ENCODE data around the gene SMAD3. TPM values are rescaled to one million over a fixed set of nuclear protein-coding genes. Genes with fewer than 3 reads are reported as not detected.

The SMAD3 gene
- total RNA-seq, 1 experiment from 2014 or later = 89.2 TPM

DNA sequence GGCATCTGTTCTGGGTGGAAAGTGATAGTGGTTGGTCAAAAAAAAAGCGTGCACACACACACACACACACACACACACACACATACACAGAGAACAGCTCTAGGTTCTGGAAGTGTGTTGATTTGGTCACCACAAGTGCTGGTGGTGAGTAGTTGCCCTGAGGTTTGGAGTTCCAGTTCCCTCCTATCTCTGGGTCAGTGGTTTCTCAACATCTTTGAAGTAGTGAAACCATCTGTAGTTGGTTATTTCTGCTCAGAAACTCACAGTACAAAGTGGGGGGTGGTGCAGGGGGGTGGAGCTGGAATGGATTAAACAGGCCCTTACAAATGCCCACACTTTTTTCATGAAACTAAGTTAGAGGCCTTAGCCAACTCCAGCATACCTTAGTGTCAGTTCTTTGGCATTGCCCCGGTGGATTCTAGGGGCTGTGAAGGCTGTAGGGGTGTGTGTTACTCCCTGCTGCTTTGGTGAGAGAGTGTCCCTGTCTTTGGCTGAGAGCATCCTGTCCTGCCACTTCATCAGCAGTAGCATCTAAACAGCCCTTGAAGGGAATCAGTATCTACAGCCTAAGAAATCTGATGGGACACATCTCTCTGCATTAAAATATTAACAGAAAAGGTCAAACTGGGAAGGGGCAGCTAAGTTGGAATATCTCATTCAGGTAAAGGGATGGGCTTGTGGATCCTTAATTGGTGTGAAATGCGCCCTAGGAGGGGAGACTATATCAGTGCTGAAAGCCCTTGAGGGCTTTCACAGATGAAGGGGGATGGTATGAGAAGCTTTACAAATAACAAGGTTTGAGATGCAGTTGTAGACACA, 20.6 kb downstream of the SMAD3 start:
- no peaks in the 10 kb centered on the region for H3K9me2 ChIP-seq (ENCODE audit: insufficient read depth)
- no peak for DNase-seq (ENCODE audit: low read depth, low spot score)
- no peaks in the 10 kb centered on the region for H3K9me3 ChIP-seq (ENCODE audit: control insufficient read depth in 1 of 2, insufficient read depth in 1 of 2, low read depth in 1 of 2, low read length in 2 of 2)
- no peak overlapping the region for H3K4me3 ChIP-seq (replicated peaks in 1 of 2; ENCODE audit: low read depth in 1 of 2, low read length in 2 of 2)
- POLR2A ChIA-PET = interaction anchor here (0.6 to 1.3 kb wide), 2 partner anchors 10 to 21 kb away, joined by 3 to 4 read pairs; no protein-coding TSS in a partner anchor
- peaks cover 74 to 97% of the 10 kb centered on the region in 2 experiments for H3K4me1 ChIP-seq (ENCODE audit: control insufficient read depth in 1 of 2, insufficient read depth in 2 of 2, low read length in 2 of 2)
- RAD21 ChIA-PET (ENCODE audit: low non-redundant PET in 1 of 2, low total read pairs in 2 of 2, uncharacterized antibody in 2 of 2, unreplicated experiment in 2 of 2) = no interaction called here
- H3K27me3 ChIP-seq (ENCODE audit: insufficient read depth, low read length) = no peaks in the 10 kb centered on the region
- peak overlapping the region; percentile 15; the same call in 1 of the 2 replicates for H3K4me2 ChIP-seq (ENCODE audit: low read length)
- H3K27ac ChIP-seq (ENCODE audit: low read depth, low read length) = no peak overlapping the region
- no peak for TF ChIP-seq YY1 (IDR thresholded peaks at IDR 0.05; ENCODE audit: extremely low read depth, insufficient replicate concordance, low read depth, low read length)
- TF ChIP-seq CBX3 (IDR thresholded peaks at IDR 0.05; ENCODE audit: low read depth) = no peak
- TF ChIP-seq RAD21 (IDR thresholded peaks at IDR 0.05; ENCODE audit: low read depth) = no peak
- TF ChIP-seq FOSL1 (IDR thresholded peaks at IDR 0.05; ENCODE audit: low read depth) = no peak
- no peak for TF ChIP-seq SP1 (IDR thresholded peaks at IDR 0.05; ENCODE audit: low read depth)
- TF ChIP-seq POLR2A (IDR thresholded peaks at IDR 0.05; ENCODE audit: borderline replicate concordance, extremely low read depth, insufficient read depth, insufficient read length) = no peak
- no peak for TF ChIP-seq POLR2AphosphoS5 (IDR thresholded peaks at IDR 0.05; ENCODE audit: low read depth, low read length)
- no peak for TF ChIP-seq SRF (IDR thresholded peaks at IDR 0.05; ENCODE audit: low read depth)
- no peak for TF ChIP-seq TCF7L2 (IDR thresholded peaks at IDR 0.05; ENCODE audit: borderline replicate concordance, extremely low read depth, insufficient read depth, insufficient read length)
- TF ChIP-seq EZH2phosphoT487 (IDR thresholded peaks at IDR 0.05; ENCODE audit: borderline replicate concordance) = no peak
- no peak for TF ChIP-seq ZBTB33 (IDR thresholded peaks at IDR 0.05; ENCODE audit: extremely low read depth, insufficient replicate concordance, low read length)
- TF ChIP-seq EZH2 (IDR thresholded peaks at IDR 0.05) = no peak
- CTCF ChIA-PET = no interaction called here
- intact Hi-C loops (cut with micrococcal nuclease) = no loop called here
- ATAC-seq = no peak
- H3K9ac ChIP-seq (ENCODE audit: low read length) = peak overlapping the region; percentile 30
- no peak overlapping the region for H2AFZ ChIP-seq (ENCODE audit: low read depth, low read length, poor library complexity, severe bottlenecking)
- H4K20me1 ChIP-seq (ENCODE audit: insufficient read depth) = peaks cover 4% of the 10 kb centered on the region; the same call in 1 of the 2 replicates
- H3K36me3 ChIP-seq (ENCODE audit: control insufficient read depth in 1 of 2, insufficient read depth in 2 of 2, low read length in 2 of 2) = peaks cover 0 to 22% of the 10 kb centered on the region in 2 experiments; a peak in 1 of 4 replicates
- no TSS peak for BruUV-seq (replicated peaks)
- peaks cover 97% of the 10 kb centered on the region for H3K79me2 ChIP-seq (ENCODE audit: insufficient read depth, low read length)
